Measurements from ENCODE around the gene UAP1L1.
"Not testable (repeated sequence)": the region's sequence is repeated elsewhere in the genome, so short reads cannot be mapped to it uniquely, and the experiment has no call there.

Gene UAP1L1

GRCh38 chr9:137077010-137077747 lies at the start of gene UAP1L1:
Gene UAP1L1, plus strand, starts transcription at chr9:137077517. Its CDS starts 16 bp downstream, at chr9:137077533.
- DNase-seq = peak in 1 of 4 experiments; percentile 39

GRCh38 chr9:137028263-137029057 lies 48.9 kb upstream of the UAP1L1 start:
- peak in 2 of 4 experiments; percentile 20 to 65 for DNase-seq

GRCh38 chr9:137029058-137029936 lies 48.0 kb upstream of the UAP1L1 start:
- DNase-seq = peak; percentile 42 to 63 (median 51)

GRCh38 chr9:137030006-137030405 lies 47.3 kb upstream of the UAP1L1 start:
- no peak for DNase-seq

- no peak for DNase-seq
Measured at GRCh38 chr9:137030538-137031527, 46.5 kb upstream of the UAP1L1 start.

- DNase-seq = no peak
Measured at GRCh38 chr9:137031904-137032640, 45.2 kb upstream of the UAP1L1 start, which contains the start of gene FUT7. Gene FUT7, minus strand, starts transcription at chr9:137032088. Its CDS starts 97 bp downstream, at chr9:137031991.

GRCh38 chr9:137032858-137033257 lies 44.5 kb upstream of the UAP1L1 start:
- DNase-seq = no peak

GRCh38 chr9:137033481-137033880 lies 43.8 kb upstream of the UAP1L1 start:
- not testable (repeated sequence) for DNase-seq

GRCh38 chr9:137034039-137034708 lies 43.1 kb upstream of the UAP1L1 start:
- DNase-seq = no peak

GRCh38 chr9:137034709-137035506 lies 42.4 kb upstream of the UAP1L1 start:
- peak; percentile 70 to 84 (median 80) for DNase-seq

GRCh38 chr9:137035507-137035834 lies 41.8 kb upstream of the UAP1L1 start:
- DNase-seq = no peak

- no peak for DNase-seq
Measured at GRCh38 chr9:137035937-137036336, 41.4 kb upstream of the UAP1L1 start.

GRCh38 chr9:137037035-137037434 lies 40.3 kb upstream of the UAP1L1 start:
- DNase-seq = no peak

GRCh38 chr9:137037483-137037882 lies 39.8 kb upstream of the UAP1L1 start:
- DNase-seq = no peak

GRCh38 chr9:137038916-137039315 lies 38.4 kb upstream of the UAP1L1 start:
- DNase-seq = no peak

GRCh38 chr9:137039611-137040366 lies 37.5 kb upstream of the UAP1L1 start:
- DNase-seq = no peak

- no peak for DNase-seq
Measured at GRCh38 chr9:137040568-137040967, 36.7 kb upstream of the UAP1L1 start.

- no peak for DNase-seq
Measured at GRCh38 chr9:137041124-137041523, 36.2 kb upstream of the UAP1L1 start.
